Psoas muscle (tissue), 8 donors: ENCODE data around the gene FAM222A. TPM values are rescaled to one million over a fixed set of nuclear protein-coding genes. Genes with fewer than 3 reads are reported as not detected.

Experiments
- ATAC-seq, 4 donors: fragments of 200-7000 bp; cut with Tn5 transposase; one replicate each; pipeline ENCODE4 v1.9.1; 2020; ENCODE audit warnings: moderate library complexity in 3 of 4, mild to moderate bottlenecking in 2 of 4
- DNase-seq, 2 donors: peaks; one replicate each; pipeline ENCODE4 v3.0.0-alpha.2; 2020
- H3K27ac ChIP-seq: fragments of 200-600 bp; one replicate; pipeline ENCODE4 v1.8.0; 2022
- H3K27me3 ChIP-seq, 3 donors: fragments of 200-600 bp in 1 of 3; one replicate each; pipeline versions ENCODE4 v1.6.1 to v1.8.0; 2013 to 2022; ENCODE audit warnings: low read length in 2 of 3, mild to moderate bottlenecking in 2 of 3, moderate library complexity in 1 of 3; ENCODE audit not compliant: insufficient read depth in 3 of 3
- H3K36me3 ChIP-seq, 2 donors: fragments of 200-600 bp in 1 of 2; one replicate each; pipeline versions ENCODE4 v1.6.1 to v1.8.0; 2013 to 2022; ENCODE audit warnings: low read depth in 1 of 2, mild to moderate bottlenecking in 1 of 2, moderate library complexity in 1 of 2; ENCODE audit not compliant: insufficient read depth in 1 of 2
- H3K4me1 ChIP-seq: fragments of 200-600 bp; one replicate; pipeline ENCODE4 v1.8.0; 2022
- H3K4me3 ChIP-seq: fragments of 200-600 bp; one replicate; pipeline ENCODE4 v1.8.0; 2022; ENCODE audit warnings: mild to moderate bottlenecking
- H3K9me3 ChIP-seq: fragments of 200-600 bp; one replicate; pipeline ENCODE4 v1.8.0; 2022
- CTCF ChIP-seq: fragments of 200-600 bp; IDR thresholded peaks from one replicate; pipeline ENCODE4 v1.8.0; 2022; ENCODE audit warnings: antibody characterized with exemption
- WGBS, 3 donors: extraction: QIAGEN DNeasy Blood & Tissue Kit; methylation state at CpG; one replicate each; pipeline versions ENCODE4 v1.1.6 to v1.1.7; 2013; 5-methylcytosine and 5-hydroxymethylcytosine counted together
- intact Hi-C, 2 donors: fragments of 100-400 bp; cut with DNase I; formaldehyde crosslinking; loops; one replicate each; pipeline versions ENCODE4 v1.11.0 to v1.14.2; 2022
- polyA plus RNA-seq, 3 donors: library from polyadenylated mRNA; stranded (reverse); fragments of 200-250 nt; gene quantifications; one replicate each; pipeline ENCODE4 v1.2.3, GENCODE V29; 2013
- total RNA-seq, 4 donors: library from RNA; stranded (reverse); fragmentation: NEBNext Ultra II Directional in 2 of 4; extraction: Animal tissue kit (Norgen Biotek cat#: 25700) in 2 of 4; gene quantifications; one replicate each; pipeline versions ENCODE4 v1.2.1 to v1.2.4, GENCODE V29; 2021 to 2023
- donor health status: healthy with polysubstance abuse.
- donor health status: DM: no; HTN: no; CAD: no; lungs with moderate emphysema.
- donor health status: Bipolar disorder and iron deficiency.
- donor health status: healthy.
- donor health status: DM: yes; HTN: yes; CAD: no.
- donor health status: DM: no; HTN: no; CAD: no.
- donor health status: DM: no; HTN: no; CAD: no.
- donor health status: DM: yes; HTN: yes; CAD: no.

Gene FAM222A
- total and polyA plus RNA-seq, 7 donors = 0.59 to 15.8 (median 5.1) TPM

GRCh38 chr12:109721276-109721675, 7.7 kb downstream of the FAM222A start:
- DNase-seq = peak in 1 of 2 donors; percentile 55
- no peaks in the 10 kb centered on the region for H3K27me3 ChIP-seq
- no peak overlapping the region for H3K4me3 ChIP-seq
- WGBS, 3 donors = 29 to 52% (median 44%) methylated on average over 10 of the region's 10 CpGs
- intact Hi-C loops = loop anchor here in 1 of 2 donors (5.0 kb wide), 2 partner anchors 51 to 119 kb away; no protein-coding TSS in a partner anchor
- no peaks in the 10 kb centered on the region for H3K9me3 ChIP-seq
- ATAC-seq = peak in 2 of 4 donors; percentile 16 to 49
- no peaks in the 10 kb centered on the region for H3K36me3 ChIP-seq
- H3K27ac ChIP-seq = peak overlapping the region; percentile 82
- peaks cover 61% of the 10 kb centered on the region for H3K4me1 ChIP-seq
- TF ChIP-seq CTCF = no peak

- Histone ChIP-seq H3K4me1 (peaks cover 58% of the 10 kb centered on the region), H3K27me3 (no peaks in the 10 kb centered on the region), H3K36me3 (no peaks in the 10 kb centered on the region), H3K9me3 (no peaks in the 10 kb centered on the region), H3K27ac (peak overlapping the region; percentile 82), H3K4me3 (no peak overlapping the region)
- WGBS, 3 donors = 51 to 78% (median 56%) methylated on average over 6 of the region's 6 CpGs
- ATAC-seq (peak in 1 of 4 donors; percentile 0), DNase-seq (no peak)
- no peak for TF ChIP-seq CTCF
- intact Hi-C loops = loop anchor here in 1 of 2 donors (5.0 kb wide), 2 partner anchors 50 to 120 kb away; no protein-coding TSS in a partner anchor
Measured at GRCh38 chr12:109722022-109722720, 8.5 kb downstream of the FAM222A start.

- Histone ChIP-seq H3K4me1 (peaks cover 61% of the 10 kb centered on the region), H3K9me3 (no peaks in the 10 kb centered on the region), H3K36me3 (no peaks in the 10 kb centered on the region), H3K4me3 (no peak overlapping the region), H3K27me3 (no peaks in the 10 kb centered on the region), H3K27ac (peak overlapping the region; percentile 82)
- ATAC-seq (peak in 3 of 4 donors; percentile 53 to 60 (median 60)), DNase-seq (no peak)
- WGBS, 3 donors = 42 to 56% (median 44%) methylated on average over 9 of the region's 9 CpGs
- TF ChIP-seq CTCF = no peak
- intact Hi-C loops = loop anchor here in 1 of 2 donors (5.0 kb wide), 2 partner anchors 50 to 120 kb away; no protein-coding TSS in a partner anchor
Measured at GRCh38 chr12:109722721-109723094, 9.1 kb downstream of the FAM222A start.

GRCh38 chr12:109723311-109723881, 9.8 kb downstream of the FAM222A start:
- DNase-seq = peak; percentile 66 to 87
- no peaks in the 10 kb centered on the region for H3K9me3 ChIP-seq
- intact Hi-C loops = loop anchor here in 1 of 2 donors (5.0 kb wide), 2 partner anchors 49 to 121 kb away; no protein-coding TSS in a partner anchor

More at GRCh38 chr12:109723311-109723881, 9.8 kb downstream of the FAM222A start:
- no peaks in the 10 kb centered on the region for H3K27me3 ChIP-seq
- peak overlapping the region; percentile 82 for H3K27ac ChIP-seq
- peak; percentile 78 to 85 (median 82) for ATAC-seq
- WGBS, 3 donors = 23 to 37% (median 28%) methylated on average over 12 to 13 of the region's 13 CpGs
- H3K4me3 ChIP-seq = no peak overlapping the region
- TF ChIP-seq CTCF = no peak
- H3K36me3 ChIP-seq = no peaks in the 10 kb centered on the region
- H3K4me1 ChIP-seq = peaks cover 61% of the 10 kb centered on the region
